ENCODE measurements around the gene ZCCHC10.
A peak's percentile ranks its signal among the peaks of the same experiment; 100 is the strongest.
"Not testable (repeated sequence)": the region's sequence is repeated elsewhere in the genome, so short reads cannot be mapped to it uniquely, and the experiment has no call there.

The ZCCHC10 gene

DNA sequence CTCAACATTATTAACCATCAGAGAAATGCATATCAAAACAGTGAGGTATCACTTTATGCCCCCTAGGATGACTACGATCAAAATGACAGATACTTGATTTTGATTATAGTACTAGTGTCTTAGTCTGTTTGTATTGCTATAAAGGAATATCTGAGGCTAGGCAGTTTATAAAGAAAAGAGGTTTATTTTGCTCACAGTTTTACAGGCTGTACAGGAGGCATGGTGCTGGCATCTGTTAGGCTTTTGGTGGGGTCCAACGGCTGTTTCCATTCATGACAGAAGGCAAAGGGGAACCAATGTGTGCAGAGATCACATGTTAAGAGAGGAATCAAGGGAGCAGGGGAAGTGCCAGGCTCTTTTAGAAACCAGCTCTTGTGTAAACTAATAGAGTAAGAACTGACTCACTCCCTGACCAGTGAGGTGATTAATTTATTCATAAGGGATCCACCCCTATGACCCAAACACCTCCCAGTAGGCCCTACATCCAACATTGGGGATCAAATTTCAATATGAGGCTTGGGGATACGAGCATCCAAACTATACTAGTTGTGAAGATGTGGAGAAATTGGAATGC lies 46.9 kb downstream of the ZCCHC10 start:
- H3K4me3 ChIP-seq (replicated peaks; ENCODE audit: low read depth, low read length): no peak overlapping the region
- no peak for DNase-seq (ENCODE audit: extremely low read depth, low read depth)
- TF ChIP-seq, protein P1, sequence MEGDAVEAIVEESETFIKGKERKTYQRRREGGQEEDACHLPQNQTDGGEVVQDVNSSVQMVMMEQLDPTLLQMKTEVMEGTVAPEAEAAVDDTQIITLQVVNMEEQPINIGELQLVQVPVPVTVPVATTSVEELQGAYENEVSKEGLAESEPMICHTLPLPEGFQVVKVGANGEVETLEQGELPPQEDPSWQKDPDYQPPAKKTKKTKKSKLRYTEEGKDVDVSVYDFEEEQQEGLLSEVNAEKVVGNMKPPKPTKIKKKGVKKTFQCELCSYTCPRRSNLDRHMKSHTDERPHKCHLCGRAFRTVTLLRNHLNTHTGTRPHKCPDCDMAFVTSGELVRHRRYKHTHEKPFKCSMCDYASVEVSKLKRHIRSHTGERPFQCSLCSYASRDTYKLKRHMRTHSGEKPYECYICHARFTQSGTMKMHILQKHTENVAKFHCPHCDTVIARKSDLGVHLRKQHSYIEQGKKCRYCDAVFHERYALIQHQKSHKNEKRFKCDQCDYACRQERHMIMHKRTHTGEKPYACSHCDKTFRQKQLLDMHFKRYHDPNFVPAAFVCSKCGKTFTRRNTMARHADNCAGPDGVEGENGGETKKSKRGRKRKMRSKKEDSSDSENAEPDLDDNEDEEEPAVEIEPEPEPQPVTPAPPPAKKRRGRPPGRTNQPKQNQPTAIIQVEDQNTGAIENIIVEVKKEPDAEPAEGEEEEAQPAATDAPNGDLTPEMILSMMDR (IDR thresholded peaks at IDR 0.05; ENCODE audit: low read depth, low read length, missing control alignments): no peak

DNA sequence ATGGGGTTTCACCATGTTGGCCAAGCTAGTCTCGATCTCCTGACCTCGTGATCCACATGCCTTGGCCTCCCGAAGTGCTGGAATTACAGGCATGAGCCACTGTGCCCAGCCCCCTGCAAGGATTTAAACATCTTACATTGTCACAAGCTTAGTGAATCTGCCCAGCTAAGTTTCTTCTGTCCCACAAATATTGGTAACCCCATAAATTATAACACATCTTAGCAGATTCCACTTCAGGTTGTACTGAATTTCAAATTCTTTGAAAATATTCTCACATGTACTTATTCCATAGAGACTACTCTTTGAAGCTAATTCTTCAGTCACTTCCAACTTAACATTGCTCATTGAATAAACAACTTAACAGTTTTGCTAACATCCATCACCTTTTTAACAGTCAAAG lies 49.5 kb downstream of the ZCCHC10 start:
- TF ChIP-seq, protein P1 (IDR thresholded peaks at IDR 0.05; ENCODE audit: low read depth, low read length, missing control alignments): no peak
- no peak overlapping the region for H3K4me3 ChIP-seq (replicated peaks; ENCODE audit: low read depth, low read length)
- DNase-seq (ENCODE audit: extremely low read depth, low read depth): no peak

DNA sequence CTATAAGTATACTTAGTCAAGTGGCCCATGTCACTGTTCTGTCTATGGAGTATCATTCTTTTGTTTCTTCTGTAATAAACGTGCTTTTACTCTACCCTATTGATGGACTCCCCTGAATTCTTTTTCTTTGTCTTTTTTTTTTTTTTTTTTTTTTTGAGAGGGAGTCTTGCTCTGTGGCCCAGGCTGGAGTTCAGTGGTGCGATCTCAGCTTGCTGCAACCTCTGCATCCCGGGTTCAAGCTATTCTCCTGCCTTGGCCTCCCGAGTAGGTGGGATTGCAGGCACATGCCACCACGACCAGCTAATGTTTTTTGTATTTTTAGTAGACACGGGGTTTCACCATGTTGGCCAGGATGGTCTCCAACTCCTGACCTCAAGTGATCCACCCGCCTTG lies 53.9 kb downstream of the ZCCHC10 start:
- not testable (repeated sequence) for DNase-seq (ENCODE audit: extremely low read depth, low read depth); H3K4me3 ChIP-seq (replicated peaks; ENCODE audit: low read depth, low read length)

DNA sequence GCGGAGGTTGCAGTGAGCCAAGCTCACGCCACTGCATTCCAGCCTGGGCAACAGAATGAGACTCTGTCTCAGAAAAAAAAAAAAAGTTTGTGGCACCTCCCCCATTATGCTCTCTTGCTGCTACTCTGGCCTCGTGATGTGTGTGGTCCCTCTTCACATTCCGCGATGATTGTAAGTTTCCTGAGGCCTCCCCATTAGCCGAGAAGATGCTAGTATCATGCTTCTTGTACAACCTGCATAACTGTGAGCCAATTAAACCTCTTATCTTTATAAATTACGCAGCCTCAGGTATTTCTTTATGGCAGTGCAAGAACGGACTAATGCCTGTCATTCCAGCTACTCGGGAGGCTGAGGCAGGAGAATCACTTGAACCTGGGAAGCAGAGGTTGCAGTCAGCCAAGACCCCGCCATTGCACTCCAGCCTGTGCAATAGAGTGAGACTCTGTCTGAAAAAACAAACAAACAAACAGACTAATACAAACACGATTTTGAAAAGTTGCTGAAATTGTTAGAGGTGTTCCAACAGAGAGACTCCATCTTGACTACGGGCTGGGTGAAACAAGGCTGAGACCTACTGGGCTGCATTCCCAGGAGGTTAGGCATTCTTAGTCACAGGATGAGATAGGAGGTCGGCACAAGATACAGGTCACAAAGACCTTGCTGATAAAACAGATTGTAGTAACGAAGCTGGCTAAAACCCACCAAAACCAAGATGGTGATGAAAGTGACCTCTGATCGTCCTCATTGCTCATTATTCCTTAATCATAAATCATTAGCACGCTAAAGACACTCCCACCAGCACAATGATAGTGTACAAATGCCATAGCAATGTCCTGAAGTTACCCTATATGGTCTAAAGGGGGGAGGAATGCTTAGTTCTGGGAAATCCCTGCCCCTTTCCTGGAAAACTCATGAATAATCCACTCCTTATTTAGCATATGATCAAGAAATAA lies 54.6 kb downstream of the ZCCHC10 start:
- no peak for DNase-seq (ENCODE audit: extremely low read depth, low read depth)
- TF ChIP-seq, protein P1 (IDR thresholded peaks at IDR 0.05; ENCODE audit: low read depth, low read length, missing control alignments): no peak

DNA sequence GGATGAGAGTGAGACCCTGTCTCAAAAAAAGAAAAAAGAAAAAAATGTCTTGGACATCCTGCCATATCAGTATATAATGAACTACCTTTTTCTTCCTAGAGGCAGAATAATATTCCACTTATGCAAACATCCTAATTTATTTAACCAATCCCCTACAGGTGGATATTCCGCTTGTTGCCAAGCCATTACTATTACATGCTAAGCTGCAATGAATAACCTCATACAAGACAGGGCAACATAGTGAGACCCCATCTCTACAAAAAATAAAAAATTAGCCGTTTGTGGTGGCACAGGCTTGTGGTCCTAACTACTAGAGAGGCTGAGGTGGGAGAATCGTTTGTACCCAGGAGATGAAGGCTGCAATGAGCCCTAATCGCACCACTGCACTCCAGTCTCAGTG lies 61.2 kb downstream of the ZCCHC10 start:
- no peak for DNase-seq (ENCODE audit: extremely low read depth, low read depth)
- no peak overlapping the region for H3K4me3 ChIP-seq (replicated peaks; ENCODE audit: low read depth, low read length)
- TF ChIP-seq, protein P1 (IDR thresholded peaks at IDR 0.05; ENCODE audit: low read depth, low read length, missing control alignments): no peak

More for the DNA sequence above, 54.6 kb downstream of the ZCCHC10 start:
- no peak overlapping the region for H3K4me3 ChIP-seq (replicated peaks; ENCODE audit: low read depth, low read length)

DNA sequence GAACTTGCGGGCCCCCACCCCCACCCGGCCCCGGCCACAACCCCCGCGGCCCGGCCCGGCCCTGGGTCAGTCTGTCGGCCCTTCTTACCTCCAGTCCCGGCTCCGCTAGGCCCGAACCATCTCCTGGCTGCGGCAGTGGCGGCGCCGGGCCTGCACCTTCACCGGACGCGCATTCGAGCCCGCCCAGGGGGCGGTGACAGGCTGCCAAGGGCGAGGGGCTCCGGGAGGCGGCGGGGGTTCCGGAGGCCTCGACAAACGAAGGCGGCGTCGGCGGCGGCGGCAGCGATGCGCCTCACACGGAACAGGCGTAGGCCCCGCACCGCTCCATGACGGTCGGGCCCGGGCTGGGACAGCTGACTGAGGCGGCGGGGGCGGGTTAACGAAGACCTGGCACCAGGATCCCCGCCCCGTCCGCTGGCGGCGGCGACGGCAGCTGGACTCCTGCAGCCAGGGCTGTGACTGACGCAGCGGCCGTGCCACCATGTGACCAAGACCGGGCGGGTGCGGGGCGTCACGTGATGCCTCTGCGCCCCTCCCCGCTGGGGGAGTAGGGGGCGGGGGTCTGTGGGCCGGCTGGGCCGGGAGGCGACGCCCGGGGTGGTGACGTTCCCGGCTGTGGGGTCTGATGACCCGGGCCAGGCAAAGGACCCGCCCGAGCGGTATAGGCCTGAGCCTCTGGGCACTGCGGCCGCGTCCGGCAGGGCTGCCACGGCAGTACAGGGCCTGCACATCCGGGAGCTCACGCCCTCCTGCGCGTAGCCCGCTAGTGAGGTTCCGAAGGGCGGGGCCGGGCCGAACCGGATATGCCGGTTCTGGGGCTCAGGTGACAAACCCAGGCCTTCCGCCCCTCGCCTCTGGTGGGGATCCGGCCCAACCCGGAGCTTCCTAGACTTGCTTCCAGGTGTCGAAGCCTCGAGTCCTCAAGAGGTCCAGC lies 62.9 kb downstream of the ZCCHC10 start, which contains the start of gene AFF4:
Gene AFF4 (minus strand): TSS at position 464 of the 934 bp plus-strand sequence. CDS start 26,445 bp downstream, outside the sequence.
- TF ChIP-seq, protein P1 (IDR thresholded peaks at IDR 0.05; ENCODE audit: low read depth, low read length, missing control alignments): no peak
- peak within 1 kb of the TSS; percentile 48 for H3K4me3 ChIP-seq (replicated peaks; ENCODE audit: low read depth, low read length)
- peak; percentile 57 for DNase-seq (ENCODE audit: extremely low read depth, low read depth)

All from HFF-Myc (cell line).